HL-60 (cell line): Measurements from ENCODE around the gene TLL1.

Experiments used
- POLR2AphosphoS5 ChIP-seq: IDR thresholded peaks from 2 replicates; pipeline ENCODE4 v1.6.1; 2012; ENCODE audit warnings: low read depth
- TF ChIP-seq, protein P1 (sequence below): IDR thresholded peaks from one replicate; pipeline ENCODE4 v1.5.1; 2011; ENCODE audit warnings: low read length, control low read depth, inconsistent platforms; ENCODE audit not compliant: insufficient read depth

DNA sequence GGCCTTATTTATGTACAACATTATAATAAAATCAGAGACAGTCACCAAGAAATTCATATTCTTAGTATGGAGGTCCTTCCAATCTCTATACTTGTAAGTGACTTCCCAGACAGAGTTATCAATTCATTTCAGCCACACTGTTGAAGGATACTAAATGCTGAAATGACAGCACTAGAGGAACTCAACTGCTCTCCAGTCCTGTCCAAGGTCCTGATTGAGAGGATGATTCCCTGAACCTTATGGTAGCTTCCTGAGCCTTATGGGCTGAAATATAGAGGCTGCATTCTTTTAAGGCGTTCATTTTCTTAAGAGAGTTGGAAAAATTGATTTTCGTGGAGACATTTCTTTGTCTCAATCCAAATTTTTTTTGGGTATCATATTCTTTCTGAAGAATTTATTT is 205.9 kb downstream of the TLL1 start:
- TF ChIP-seq, protein P1, sequence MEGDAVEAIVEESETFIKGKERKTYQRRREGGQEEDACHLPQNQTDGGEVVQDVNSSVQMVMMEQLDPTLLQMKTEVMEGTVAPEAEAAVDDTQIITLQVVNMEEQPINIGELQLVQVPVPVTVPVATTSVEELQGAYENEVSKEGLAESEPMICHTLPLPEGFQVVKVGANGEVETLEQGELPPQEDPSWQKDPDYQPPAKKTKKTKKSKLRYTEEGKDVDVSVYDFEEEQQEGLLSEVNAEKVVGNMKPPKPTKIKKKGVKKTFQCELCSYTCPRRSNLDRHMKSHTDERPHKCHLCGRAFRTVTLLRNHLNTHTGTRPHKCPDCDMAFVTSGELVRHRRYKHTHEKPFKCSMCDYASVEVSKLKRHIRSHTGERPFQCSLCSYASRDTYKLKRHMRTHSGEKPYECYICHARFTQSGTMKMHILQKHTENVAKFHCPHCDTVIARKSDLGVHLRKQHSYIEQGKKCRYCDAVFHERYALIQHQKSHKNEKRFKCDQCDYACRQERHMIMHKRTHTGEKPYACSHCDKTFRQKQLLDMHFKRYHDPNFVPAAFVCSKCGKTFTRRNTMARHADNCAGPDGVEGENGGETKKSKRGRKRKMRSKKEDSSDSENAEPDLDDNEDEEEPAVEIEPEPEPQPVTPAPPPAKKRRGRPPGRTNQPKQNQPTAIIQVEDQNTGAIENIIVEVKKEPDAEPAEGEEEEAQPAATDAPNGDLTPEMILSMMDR, result no peak
- no peak for TF ChIP-seq POLR2AphosphoS5
